HG03378 (cell line): ENCODE measurements around the gene CELF1.

Experiments
- ATAC-seq: cut with Tn5 transposase; IDR thresholded peaks from one replicate; pipeline ENCODE4 v1.9.1; 2021; ENCODE audit warnings: mild to moderate bottlenecking, moderate library complexity; ENCODE audit not compliant: unreplicated experiment

The CELF1 gene

DNA sequence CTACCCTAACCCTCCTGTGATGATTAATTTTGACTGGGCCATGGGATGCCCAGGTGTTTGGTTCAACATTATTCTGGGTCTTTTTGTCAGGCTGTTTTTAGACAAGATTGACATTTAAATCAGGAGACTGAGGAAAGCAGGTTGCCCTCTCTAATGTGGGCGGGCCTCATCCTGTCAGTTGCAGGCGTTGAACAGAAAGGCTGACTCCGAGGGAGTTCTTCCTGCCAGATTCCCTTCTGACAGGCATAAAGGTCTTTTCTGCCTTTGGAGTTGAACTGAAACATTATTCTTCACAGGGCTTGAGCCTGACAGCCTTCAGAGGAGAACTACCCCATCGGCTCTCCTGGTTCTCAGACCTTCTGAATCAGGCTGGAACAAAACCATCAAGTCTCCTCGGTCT, 122.4 kb downstream of the CELF1 start:
- no peak for ATAC-seq

DNA sequence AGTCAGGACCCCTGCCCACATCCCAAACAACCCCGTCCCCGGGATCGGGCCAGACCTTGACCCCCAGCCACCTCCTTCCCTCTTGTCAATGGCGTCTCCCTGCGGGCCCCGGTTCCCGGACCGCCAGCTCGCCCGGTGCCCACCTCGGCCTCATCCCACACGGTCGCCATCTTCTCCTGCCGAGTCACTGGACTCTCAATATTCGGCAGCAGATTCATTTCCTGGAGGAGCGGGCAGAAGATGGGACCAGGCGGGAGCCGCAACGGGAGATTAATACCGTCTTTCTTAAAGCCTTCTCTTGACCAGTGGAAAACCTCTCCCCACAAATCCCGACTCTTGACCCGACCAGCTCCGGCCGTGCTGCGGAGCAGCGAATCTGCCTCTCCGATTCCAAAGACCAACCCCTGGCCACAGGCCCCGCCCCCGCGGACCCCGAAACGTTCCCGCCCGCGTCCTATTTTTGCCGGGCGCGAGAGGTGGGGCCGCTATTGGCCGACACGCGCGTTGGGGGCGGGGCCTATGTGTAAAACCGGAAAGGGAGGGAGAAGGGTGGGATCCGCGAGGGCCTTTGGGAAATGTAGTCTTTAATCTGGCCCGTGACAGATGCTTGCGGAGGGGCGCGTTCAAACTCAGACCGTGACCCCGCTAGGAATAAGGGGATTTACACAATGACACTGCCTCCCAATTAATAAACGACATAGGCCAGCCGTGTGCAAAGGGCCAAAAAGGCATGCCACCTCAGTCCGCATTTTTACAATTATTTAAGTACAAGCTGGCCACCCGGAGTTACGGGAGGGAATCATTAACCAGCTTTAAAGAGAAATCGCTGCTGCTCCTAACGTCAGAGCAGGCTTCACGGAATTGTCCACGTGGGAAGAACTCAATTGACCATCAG, 126.6 kb downstream of the CELF1 start, which contains the start of gene PSMC3:
PSMC3 (minus strand) TSS at position 378 of the 895 bp plus-strand sequence; CDS start at position 218, 160 bp downstream.
- ATAC-seq: peak; percentile 78

DNA sequence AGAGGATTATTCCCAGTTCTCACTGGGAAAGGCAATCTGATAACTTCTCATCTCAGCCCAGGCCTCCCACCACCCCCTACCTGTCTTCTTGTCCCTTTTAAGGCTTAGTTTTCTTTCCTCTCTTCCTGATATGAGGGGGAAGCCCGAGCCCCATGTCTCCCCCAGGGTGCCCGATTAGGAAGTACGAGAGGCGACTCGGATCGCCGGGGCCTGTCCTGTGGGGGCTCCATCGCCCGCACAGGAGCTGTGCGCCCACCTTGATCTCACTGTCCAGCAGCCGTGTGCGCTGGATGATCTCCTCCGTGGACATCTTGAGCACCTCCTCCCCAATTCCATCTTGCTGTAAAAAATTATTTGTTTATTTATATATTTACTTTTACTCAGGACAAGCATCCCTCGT, 127.3 kb downstream of the CELF1 start:
- ATAC-seq: no peak

DNA sequence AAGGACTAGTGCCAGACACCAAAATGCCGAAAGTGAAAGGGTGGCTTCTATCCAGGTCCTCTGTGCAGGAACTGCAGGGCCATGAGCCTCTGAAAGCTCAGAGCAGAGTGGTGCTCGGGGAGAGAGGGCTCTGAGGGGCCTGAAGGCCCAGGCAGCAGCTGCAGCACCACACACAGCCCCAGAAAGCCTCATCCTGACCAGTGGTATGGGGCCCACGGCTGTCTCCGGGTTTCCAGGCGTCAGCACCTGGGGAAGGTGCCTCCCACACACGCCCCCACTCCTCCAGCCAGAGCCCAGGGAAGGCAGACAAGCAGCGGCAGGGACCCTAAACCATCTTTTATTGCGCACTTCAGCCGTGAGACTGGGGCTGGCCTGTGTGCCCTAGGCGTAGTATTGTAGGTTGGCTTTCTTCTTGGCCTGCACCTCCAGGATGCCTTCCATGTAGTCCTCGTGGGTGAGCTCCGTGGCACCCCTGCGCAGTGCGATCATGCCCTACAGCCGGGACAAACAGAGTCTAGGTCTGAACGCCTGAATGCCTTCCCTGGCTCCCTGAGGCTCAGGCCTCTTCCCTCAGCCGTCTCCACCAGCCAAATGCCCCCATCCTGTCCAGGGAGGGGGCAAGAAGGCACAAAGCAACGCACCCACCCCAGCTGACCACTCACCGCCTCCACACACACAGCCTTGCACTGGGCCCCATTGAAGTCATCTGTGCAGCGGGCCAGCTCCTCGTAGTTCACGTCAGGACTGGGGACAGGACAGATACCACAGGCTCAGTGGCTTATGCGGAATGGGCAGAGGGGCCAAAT, 134.3 kb downstream of the CELF1 start:
- ATAC-seq: no peak

DNA sequence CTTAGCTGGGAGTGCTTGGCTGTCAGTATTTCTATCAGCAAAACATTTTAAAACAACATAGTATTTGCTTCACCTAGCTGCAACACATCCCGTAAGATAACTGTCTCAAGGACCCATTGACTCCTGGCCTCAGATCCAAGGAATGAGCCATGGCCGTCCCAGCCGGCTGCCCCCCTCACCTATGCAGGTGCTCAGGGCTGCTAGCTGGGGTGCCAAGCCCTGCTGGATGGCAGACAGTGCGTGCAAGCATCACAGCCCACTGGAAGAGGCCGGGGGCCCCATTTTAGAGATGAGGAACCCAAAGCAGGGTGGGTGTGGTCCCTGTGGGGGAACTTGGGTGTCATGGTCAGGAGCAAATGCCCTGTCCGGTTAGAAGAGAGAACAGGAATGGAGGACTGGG, 135.2 kb downstream of the CELF1 start:
- ATAC-seq: no peak

DNA sequence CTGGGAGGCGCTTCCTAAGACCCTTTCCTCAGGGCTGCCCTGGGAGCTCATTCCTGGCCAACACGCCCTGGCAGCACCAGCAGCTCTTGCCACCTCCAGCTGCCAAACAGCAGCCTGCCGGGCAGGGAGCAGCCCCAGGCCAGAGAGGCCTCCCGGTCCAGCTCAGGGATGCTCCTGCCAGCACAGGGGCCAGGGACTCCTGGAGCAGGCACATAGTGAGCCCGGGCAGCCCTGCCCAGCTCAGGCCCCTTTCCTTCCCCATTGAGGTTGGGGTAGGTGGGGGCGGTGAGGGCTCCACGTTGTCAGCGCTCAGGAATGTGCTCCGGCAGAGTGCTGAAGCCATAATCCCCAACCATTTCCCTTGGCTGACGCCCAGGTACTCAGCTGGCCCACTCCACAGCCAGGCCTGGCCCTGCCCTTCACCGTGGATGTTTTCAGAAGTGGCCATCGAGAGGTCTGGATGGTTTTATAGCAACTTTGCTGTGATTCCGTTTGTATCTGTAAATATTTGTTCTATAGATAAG, 136.9 kb downstream of the CELF1 start:
- no peak for ATAC-seq
